ENCODE measurements around the gene STIMATE. TPM values are rescaled to one million over a fixed set of nuclear protein-coding genes. Genes with fewer than 3 reads are reported as not detected.

STIMATE gene
- total RNA-seq, 1 donor = 18.5 TPM

DNA sequence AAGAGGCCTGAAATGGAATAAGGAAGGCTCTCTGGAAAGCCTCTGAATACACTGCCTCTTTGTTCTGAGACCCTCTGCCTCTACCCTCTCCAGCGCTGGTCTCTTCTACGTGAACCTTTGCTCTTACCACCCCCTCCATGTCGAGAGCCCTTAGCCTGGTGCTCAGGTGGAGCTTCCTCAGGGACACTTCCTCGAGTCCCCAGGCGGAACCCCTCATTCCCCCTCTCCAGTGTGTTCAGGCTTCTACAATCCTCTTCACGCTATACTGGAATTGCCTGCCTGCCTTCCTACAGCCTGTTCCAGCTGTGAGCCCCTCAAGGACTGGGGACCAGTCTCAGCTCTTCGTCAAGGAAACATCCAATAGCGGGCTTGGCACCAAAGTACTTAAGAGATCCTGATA is 7.4 kb downstream of the STIMATE start:
- H3K4me3 ChIP-seq (ENCODE audit: insufficient read depth, low read length) = no peak overlapping the region
- no peak overlapping the region for H3K27ac ChIP-seq (ENCODE audit: low read depth, low read length)
- H3K27me3 ChIP-seq (ENCODE audit: insufficient read depth, low read length) = no peaks in the 10 kb centered on the region
- H2AFZ ChIP-seq (ENCODE audit: low read length) = no peak overlapping the region
- peaks cover 73% of the 10 kb centered on the region for H3K79me2 ChIP-seq (ENCODE audit: insufficient read depth, low read length)
- H4K20me1 ChIP-seq (ENCODE audit: insufficient read depth, low read length) = peaks cover 24% of the 10 kb centered on the region
- no peak overlapping the region for H3K4me2 ChIP-seq (ENCODE audit: insufficient read depth, low read length)
- DNase-seq (ENCODE audit: insufficient read length, low spot score, missing footprints) = no peak
- no peaks in the 10 kb centered on the region for H3K36me3 ChIP-seq (ENCODE audit: insufficient read depth, low read length)
- peaks cover 19% of the 10 kb centered on the region for H3K4me1 ChIP-seq (ENCODE audit: insufficient read depth, low read length)
- H3K9me3 ChIP-seq (ENCODE audit: low read depth, low read length) = no peaks in the 10 kb centered on the region
- TF ChIP-seq, protein P1, sequence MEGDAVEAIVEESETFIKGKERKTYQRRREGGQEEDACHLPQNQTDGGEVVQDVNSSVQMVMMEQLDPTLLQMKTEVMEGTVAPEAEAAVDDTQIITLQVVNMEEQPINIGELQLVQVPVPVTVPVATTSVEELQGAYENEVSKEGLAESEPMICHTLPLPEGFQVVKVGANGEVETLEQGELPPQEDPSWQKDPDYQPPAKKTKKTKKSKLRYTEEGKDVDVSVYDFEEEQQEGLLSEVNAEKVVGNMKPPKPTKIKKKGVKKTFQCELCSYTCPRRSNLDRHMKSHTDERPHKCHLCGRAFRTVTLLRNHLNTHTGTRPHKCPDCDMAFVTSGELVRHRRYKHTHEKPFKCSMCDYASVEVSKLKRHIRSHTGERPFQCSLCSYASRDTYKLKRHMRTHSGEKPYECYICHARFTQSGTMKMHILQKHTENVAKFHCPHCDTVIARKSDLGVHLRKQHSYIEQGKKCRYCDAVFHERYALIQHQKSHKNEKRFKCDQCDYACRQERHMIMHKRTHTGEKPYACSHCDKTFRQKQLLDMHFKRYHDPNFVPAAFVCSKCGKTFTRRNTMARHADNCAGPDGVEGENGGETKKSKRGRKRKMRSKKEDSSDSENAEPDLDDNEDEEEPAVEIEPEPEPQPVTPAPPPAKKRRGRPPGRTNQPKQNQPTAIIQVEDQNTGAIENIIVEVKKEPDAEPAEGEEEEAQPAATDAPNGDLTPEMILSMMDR (IDR thresholded peaks at IDR 0.05; ENCODE audit: extremely low read depth, low read depth, low read length) = no peak

DNA sequence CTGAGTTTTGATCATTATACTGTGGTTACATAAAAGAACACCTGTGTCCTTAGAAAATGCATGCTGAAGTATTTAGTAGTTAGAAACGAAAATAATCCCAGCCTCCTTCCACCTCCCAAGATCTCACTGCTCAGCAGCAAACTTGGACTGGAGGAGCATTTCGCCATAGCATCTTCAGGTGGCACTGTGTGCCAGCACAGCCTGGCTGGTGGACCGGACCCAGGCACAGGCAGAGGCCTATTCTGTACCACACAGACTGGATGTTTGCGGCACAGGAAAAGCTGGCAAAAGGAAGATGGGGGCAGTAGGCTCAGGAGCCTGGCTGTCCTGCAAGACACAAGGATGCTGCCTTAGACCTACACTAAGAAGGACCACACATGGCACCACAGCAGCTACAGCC is 10.2 kb downstream of the STIMATE start:
- TF ChIP-seq, protein P1 (IDR thresholded peaks at IDR 0.05; ENCODE audit: extremely low read depth, low read depth, low read length) = no peak
- peaks cover 53% of the 10 kb centered on the region for H3K79me2 ChIP-seq (ENCODE audit: insufficient read depth, low read length)
- no peak for DNase-seq (ENCODE audit: insufficient read length, low spot score, missing footprints)

DNA sequence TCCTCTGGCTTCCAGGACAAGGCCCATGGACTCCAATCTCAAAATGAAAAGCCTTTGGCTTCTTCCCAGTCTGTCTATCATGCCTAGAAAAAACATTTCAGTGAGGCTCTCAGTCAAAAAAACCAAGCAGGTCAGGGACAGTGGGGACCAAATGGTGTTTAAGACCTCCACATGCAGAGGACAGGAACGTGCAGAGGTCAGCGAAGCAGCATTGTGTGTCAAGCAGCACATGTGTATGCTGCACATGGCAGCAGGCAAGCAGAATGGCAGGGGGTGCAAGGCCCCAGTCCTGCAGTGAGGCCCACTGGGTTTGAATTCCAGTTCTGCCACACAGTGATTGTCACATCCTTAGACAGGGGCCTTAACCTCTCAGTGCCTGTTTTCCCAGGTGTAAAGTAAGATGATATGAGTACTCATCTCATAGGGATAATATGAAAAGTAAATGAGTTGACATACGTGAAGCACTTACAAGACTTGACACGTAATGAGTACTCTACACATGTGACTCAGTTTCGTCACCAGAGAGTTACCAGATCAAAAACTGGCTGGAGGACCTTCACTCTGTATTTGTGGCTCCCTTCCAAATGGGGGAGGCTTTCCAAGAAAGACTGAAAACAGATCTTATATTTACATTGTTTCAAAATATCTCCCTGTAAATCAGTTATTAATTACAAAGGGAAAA is 11.2 kb downstream of the STIMATE start:
- no peak for DNase-seq (ENCODE audit: insufficient read length, low spot score, missing footprints)
- TF ChIP-seq, protein P1 (IDR thresholded peaks at IDR 0.05; ENCODE audit: extremely low read depth, low read depth, low read length) = no peak
- Histone ChIP-seq H3K79me2 (ENCODE audit: insufficient read depth, low read length) (peaks cover 45% of the 10 kb centered on the region), H3K27me3 (ENCODE audit: insufficient read depth, low read length) (no peaks in the 10 kb centered on the region), H3K4me3 (ENCODE audit: insufficient read depth, low read length) (no peak overlapping the region), H4K20me1 (ENCODE audit: insufficient read depth, low read length) (peaks cover 24% of the 10 kb centered on the region), H3K36me3 (ENCODE audit: insufficient read depth, low read length) (no peaks in the 10 kb centered on the region), H3K27ac (ENCODE audit: low read depth, low read length) (no peak overlapping the region), H3K4me2 (ENCODE audit: insufficient read depth, low read length) (no peak overlapping the region), H2AFZ (ENCODE audit: low read length) (no peak overlapping the region), H3K4me1 (ENCODE audit: insufficient read depth, low read length) (peaks cover 6% of the 10 kb centered on the region), H3K9me3 (ENCODE audit: low read depth, low read length) (no peaks in the 10 kb centered on the region)

More for the DNA sequence above, 10.2 kb downstream of the STIMATE start:
- no peaks in the 10 kb centered on the region for H3K36me3 ChIP-seq (ENCODE audit: insufficient read depth, low read length)
- H3K9me3 ChIP-seq (ENCODE audit: low read depth, low read length) = no peaks in the 10 kb centered on the region
- peaks cover 24% of the 10 kb centered on the region for H4K20me1 ChIP-seq (ENCODE audit: insufficient read depth, low read length)
- H3K27me3 ChIP-seq (ENCODE audit: insufficient read depth, low read length) = no peaks in the 10 kb centered on the region
- H3K4me1 ChIP-seq (ENCODE audit: insufficient read depth, low read length) = peaks cover 13% of the 10 kb centered on the region
- no peak overlapping the region for H3K4me3 ChIP-seq (ENCODE audit: insufficient read depth, low read length)
- H2AFZ ChIP-seq (ENCODE audit: low read length) = no peak overlapping the region
- no peak overlapping the region for H3K4me2 ChIP-seq (ENCODE audit: insufficient read depth, low read length)
- H3K27ac ChIP-seq (ENCODE audit: low read depth, low read length) = no peak overlapping the region

DNA sequence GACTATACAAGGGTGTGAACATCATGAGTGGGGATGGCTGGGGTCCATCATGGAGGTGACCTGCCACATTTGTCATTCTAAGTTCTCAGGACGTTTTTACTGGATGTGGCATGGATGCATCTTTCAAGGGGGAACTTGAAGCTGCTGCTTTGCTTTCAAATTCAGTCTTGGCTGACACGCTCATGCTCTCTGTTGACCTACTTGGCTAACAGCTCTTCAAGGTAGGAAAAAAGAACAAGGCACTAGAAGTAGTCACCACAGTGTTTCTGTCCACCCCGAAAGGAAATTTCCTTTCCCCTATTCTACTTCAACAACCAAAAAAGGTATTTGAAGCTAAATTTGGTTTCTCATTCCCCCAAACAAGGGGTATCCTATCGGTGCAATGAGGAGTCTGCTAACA is 15.0 kb downstream of the STIMATE start:
- peaks cover 9% of the 10 kb centered on the region for H4K20me1 ChIP-seq (ENCODE audit: insufficient read depth, low read length)
- TF ChIP-seq, protein P1 (IDR thresholded peaks at IDR 0.05; ENCODE audit: extremely low read depth, low read depth, low read length) = no peak
- no peak overlapping the region for H3K4me2 ChIP-seq (ENCODE audit: insufficient read depth, low read length)
- H3K79me2 ChIP-seq (ENCODE audit: insufficient read depth, low read length) = peaks cover 13% of the 10 kb centered on the region
- H3K4me3 ChIP-seq (ENCODE audit: insufficient read depth, low read length) = no peak overlapping the region
- no peaks in the 10 kb centered on the region for H3K4me1 ChIP-seq (ENCODE audit: insufficient read depth, low read length)
- H3K27ac ChIP-seq (ENCODE audit: low read depth, low read length) = no peak overlapping the region
- no peaks in the 10 kb centered on the region for H3K27me3 ChIP-seq (ENCODE audit: insufficient read depth, low read length)
- no peak for DNase-seq (ENCODE audit: insufficient read length, low spot score, missing footprints)
- H2AFZ ChIP-seq (ENCODE audit: low read length) = no peak overlapping the region
- H3K9me3 ChIP-seq (ENCODE audit: low read depth, low read length) = no peaks in the 10 kb centered on the region
- H3K36me3 ChIP-seq (ENCODE audit: insufficient read depth, low read length) = no peaks in the 10 kb centered on the region
